Measurements from ENCODE around the gene BTNL9. TPM values are rescaled to one million over a fixed set of nuclear protein-coding genes. Genes with fewer than 3 reads are reported as not detected.
"Not testable (repeated sequence)": the region's sequence is repeated elsewhere in the genome, so short reads cannot be mapped to it uniquely, and the experiment has no call there.

The BTNL9 gene
- total and polyA plus RNA-seq, 8 donors, result 2.7 to 57.0 (median 6.2) TPM

- H3K4me1 ChIP-seq, result no peaks in the 10 kb centered on the region
- no peak for ATAC-seq
- no peaks in the 10 kb centered on the region for H3K9me3 ChIP-seq
- no peak for TF ChIP-seq CTCF (IDR thresholded peaks at IDR 0.05)
- no peak for FAIRE-seq
- no peak overlapping the region for H3K4me3 ChIP-seq
- no peak for DNase-seq
- no peaks in the 10 kb centered on the region for H3K36me3 ChIP-seq
- H3K27ac ChIP-seq, result no peak overlapping the region
- H3K27me3 ChIP-seq, result peaks cover 0 to 4% (median 0%) of the 10 kb centered on the region in 4 donors
- intact Hi-C loops (cut with DNase I), result no loop called here
- 51 to 64% methylated on average over 12 of the region's 12 CpGs for WGBS, 2 donors
Measured at GRCh38 chr5:181043285-181044092, 3.4 kb downstream of the BTNL9 start.

- Histone ChIP-seq H3K4me3 (no peak overlapping the region), H3K36me3 (no peaks in the 10 kb centered on the region), H3K4me1 (no peaks in the 10 kb centered on the region), H3K27ac (no peak overlapping the region), H3K27me3 (peaks cover 0 to 4% (median 0%) of the 10 kb centered on the region in 4 donors), H3K9me3 (no peaks in the 10 kb centered on the region)
- ATAC-seq (no peak), FAIRE-seq (no peak), DNase-seq (no peak)
- TF ChIP-seq CTCF (IDR thresholded peaks at IDR 0.05), result no peak
- intact Hi-C loops (cut with DNase I), result no loop called here
- WGBS, 2 donors, result 66 to 72% methylated on average over 10 of the region's 10 CpGs
Measured at GRCh38 chr5:181044093-181044599, 4.1 kb downstream of the BTNL9 start.

- no peaks in the 10 kb centered on the region for H3K9me3 ChIP-seq
- no peak overlapping the region for H3K4me3 ChIP-seq
- no peaks in the 10 kb centered on the region for H3K36me3 ChIP-seq
- ATAC-seq (no peak), DNase-seq (no peak), FAIRE-seq (no peak)
- 52 to 59% methylated on average over 11 of the region's 11 CpGs for WGBS, 2 donors
- H3K27ac ChIP-seq, result no peak overlapping the region
- no peaks in the 10 kb centered on the region for H3K4me1 ChIP-seq
- peaks cover 0 to 4% (median 2%) of the 10 kb centered on the region in 4 donors for H3K27me3 ChIP-seq
- no peak for TF ChIP-seq CTCF (IDR thresholded peaks at IDR 0.05)
- intact Hi-C loops (cut with DNase I), result no loop called here
Measured at GRCh38 chr5:181044662-181045305, 4.7 kb downstream of the BTNL9 start.

- Histone ChIP-seq H3K4me3 (no peak overlapping the region), H3K9me3 (no peaks in the 10 kb centered on the region), H3K27ac (no peak overlapping the region), H3K36me3 (no peaks in the 10 kb centered on the region), H3K27me3 (peaks cover 0 to 4% (median 2%) of the 10 kb centered on the region in 4 donors), H3K4me1 (no peaks in the 10 kb centered on the region)
- 37 to 48% methylated on average over 10 of the region's 10 CpGs for whole genome bisulfite sequencing, 2 donors
- ATAC-seq (no peak), FAIRE-seq (no peak), DNase-seq (no peak)
- no peak for TF ChIP-seq CTCF (IDR thresholded peaks at IDR 0.05)
- intact Hi-C loops (cut with DNase I), result no loop called here
Measured at GRCh38 chr5:181045316-181045715, 5.2 kb downstream of the BTNL9 start.

GRCh38 chr5:181045857-181046256 is 5.8 kb downstream of the BTNL9 start:
- not testable (repeated sequence) for DNase-seq, ATAC-seq
- WGBS, 2 donors, result 8 to 9% methylated on average over 1 of the region's 1 CpG

More at GRCh38 chr5:181045857-181046256, 5.8 kb downstream of the BTNL9 start:
- H3K4me1 ChIP-seq; intact Hi-C loops (cut with DNase I); H3K36me3 ChIP-seq; H3K9me3 ChIP-seq; H3K4me3 ChIP-seq; FAIRE-seq; H3K27me3 ChIP-seq; H3K27ac ChIP-seq: not testable (repeated sequence)
